ENCODE measurements around the gene TMEM266.

The TMEM266 gene

GRCh38 chr15:76109046-76109445 lies 49.3 kb downstream of the TMEM266 start:
- no peak for TF ChIP-seq CTCF (IDR thresholded peaks at IDR 0.05; ENCODE audit: low read depth, low read length)
- no peak for TF ChIP-seq POLR2A (IDR thresholded peaks at IDR 0.05; ENCODE audit: extremely low read depth, insufficient read length)
- TF ChIP-seq MYC (IDR thresholded peaks at IDR 0.05; ENCODE audit: low read depth, low read length), result no peak
- TF ChIP-seq MAX (IDR thresholded peaks at IDR 0.05; ENCODE audit: low read depth, low read length), result no peak
- DNase-seq (ENCODE audit: low read depth), result no peak
- no peak overlapping the region for H3K4me3 ChIP-seq (ENCODE audit: low read depth, low read length)

GRCh38 chr15:76114561-76114960 lies 54.8 kb downstream of the TMEM266 start:
- no peak for TF ChIP-seq POLR2A (IDR thresholded peaks at IDR 0.05; ENCODE audit: extremely low read depth, insufficient read length)
- no peak for TF ChIP-seq MYC (IDR thresholded peaks at IDR 0.05; ENCODE audit: low read depth, low read length)
- TF ChIP-seq CTCF (IDR thresholded peaks at IDR 0.05; ENCODE audit: low read depth, low read length), result no peak
- TF ChIP-seq MAX (IDR thresholded peaks at IDR 0.05; ENCODE audit: low read depth, low read length), result no peak
- H3K4me3 ChIP-seq (ENCODE audit: low read depth, low read length), result no peak overlapping the region
- DNase-seq (ENCODE audit: low read depth), result no peak

- TF ChIP-seq MYC (IDR thresholded peaks at IDR 0.05; ENCODE audit: low read depth, low read length) (no peak), MAX (IDR thresholded peaks at IDR 0.05; ENCODE audit: low read depth, low read length) (no peak), CTCF (IDR thresholded peaks at IDR 0.05; ENCODE audit: low read depth, low read length) (no peak), POLR2A (IDR thresholded peaks at IDR 0.05; ENCODE audit: extremely low read depth, insufficient read length) (no peak)
- DNase-seq (ENCODE audit: low read depth), result no peak
- no peak overlapping the region for H3K4me3 ChIP-seq (ENCODE audit: low read depth, low read length)
Observed at GRCh38 chr15:76116138-76116885, 56.5 kb downstream of the TMEM266 start.

GRCh38 chr15:76117181-76117580 lies 57.4 kb downstream of the TMEM266 start:
- H3K4me3 ChIP-seq (ENCODE audit: low read depth, low read length), result no peak overlapping the region
- DNase-seq (ENCODE audit: low read depth), result no peak
- no peak for TF ChIP-seq POLR2A (IDR thresholded peaks at IDR 0.05; ENCODE audit: extremely low read depth, insufficient read length)
- no peak for TF ChIP-seq MYC (IDR thresholded peaks at IDR 0.05; ENCODE audit: low read depth, low read length)
- TF ChIP-seq CTCF (IDR thresholded peaks at IDR 0.05; ENCODE audit: low read depth, low read length), result no peak
- TF ChIP-seq MAX (IDR thresholded peaks at IDR 0.05; ENCODE audit: low read depth, low read length), result no peak

- DNase-seq (ENCODE audit: low read depth), result no peak
- no peak overlapping the region for H3K4me3 ChIP-seq (ENCODE audit: low read depth, low read length)
- TF ChIP-seq MYC (IDR thresholded peaks at IDR 0.05; ENCODE audit: low read depth, low read length), result no peak
- TF ChIP-seq POLR2A (IDR thresholded peaks at IDR 0.05; ENCODE audit: extremely low read depth, insufficient read length), result no peak
- TF ChIP-seq MAX (IDR thresholded peaks at IDR 0.05; ENCODE audit: low read depth, low read length), result no peak
- TF ChIP-seq CTCF (IDR thresholded peaks at IDR 0.05; ENCODE audit: low read depth, low read length), result no peak
Observed at GRCh38 chr15:76118767-76119166, 59.0 kb downstream of the TMEM266 start.
